H9 (cell line): ENCODE measurements around the gene FANCE. TPM values are rescaled to one million over a fixed set of nuclear protein-coding genes. Genes with fewer than 3 reads are reported as not detected.
A peak's percentile ranks its signal among the peaks of the same experiment; 100 is the strongest.

Source experiments
- DNase-seq: peaks from one replicate; pipeline ENCODE4 v3.0.0-alpha.2; 2017
- H2AFZ ChIP-seq: one replicate; pipeline ENCODE4 v1.6.1; 2013; ENCODE audit warnings: mild to moderate bottlenecking, low read length, control low read depth, moderate library complexity
- H2AK5ac ChIP-seq: 2 replicates; pipeline ENCODE4 v1.6.1; 2013; ENCODE audit warnings: low read length, control low read depth, mixed read lengths; ENCODE audit not compliant: insufficient read length
- H2BK120ac ChIP-seq: one replicate; pipeline ENCODE4 v1.6.1; 2013; ENCODE audit warnings: low read depth, mild to moderate bottlenecking, low read length, control low read depth, inconsistent platforms; ENCODE audit not compliant: poor library complexity, severe bottlenecking
- H2BK12ac ChIP-seq: 2 replicates; pipeline ENCODE4 v1.6.1; 2013; ENCODE audit warnings: low read length, control low read depth, mixed read lengths, low read depth; ENCODE audit not compliant: insufficient read length
- H2BK15ac ChIP-seq: 2 replicates; pipeline ENCODE4 v1.6.1; 2013; ENCODE audit warnings: low read depth, low read length, control low read depth
- H2BK20ac ChIP-seq: one replicate; pipeline ENCODE4 v1.6.1; 2013; ENCODE audit warnings: low read depth, mild to moderate bottlenecking, low read length, control low read depth, inconsistent platforms; ENCODE audit not compliant: poor library complexity, severe bottlenecking
- H2BK5ac ChIP-seq: 2 replicates; pipeline ENCODE4 v1.6.1; 2013; ENCODE audit warnings: low read length, control low read depth, mixed read lengths; ENCODE audit not compliant: insufficient read length
- H3K14ac ChIP-seq: 2 replicates; pipeline ENCODE4 v1.6.1; 2013; ENCODE audit warnings: low read length, control low read depth; ENCODE audit not compliant: insufficient read depth
- H3K18ac ChIP-seq: 2 replicates; pipeline ENCODE4 v1.6.1; 2013; ENCODE audit warnings: low read depth, mild to moderate bottlenecking, mixed read lengths, low read length, control low read depth; ENCODE audit not compliant: insufficient read length
- H3K23ac ChIP-seq: 2 replicates; pipeline ENCODE4 v1.6.1; 2013; ENCODE audit warnings: low read length, control low read depth, mixed read lengths, low read depth; ENCODE audit not compliant: insufficient read length
- H3K23me2 ChIP-seq: 2 replicates; pipeline ENCODE4 v1.6.1; 2013; ENCODE audit warnings: low read depth, mild to moderate bottlenecking, mixed read lengths, low read length, control low read depth; ENCODE audit not compliant: insufficient read length, poor library complexity, severe bottlenecking
- H3K27ac ChIP-seq: 2 replicates; pipeline ENCODE4 v1.5.1; 2013; ENCODE audit warnings: low read length, control low read depth, mixed read lengths, low read depth; ENCODE audit not compliant: insufficient read length
- H3K27me3 ChIP-seq: 2 replicates; pipeline ENCODE4 v1.6.1; 2013; ENCODE audit warnings: low read length, control low read depth, inconsistent platforms; ENCODE audit not compliant: insufficient read depth
- H3K4ac ChIP-seq: 2 replicates; pipeline ENCODE4 v1.6.1; 2013; ENCODE audit warnings: low read depth, mild to moderate bottlenecking, control low read depth, inconsistent platforms, low read length, moderate library complexity
- H3K4me1 ChIP-seq: 2 replicates; pipeline ENCODE4 v1.6.1; 2013; ENCODE audit warnings: low read length, control low read depth, inconsistent platforms; ENCODE audit not compliant: insufficient read depth
- H3K4me2 ChIP-seq: 2 replicates; pipeline ENCODE4 v1.6.1; 2013; ENCODE audit warnings: low read length, control low read depth, mixed read lengths; ENCODE audit not compliant: insufficient read length, insufficient read depth
- H3K56ac ChIP-seq: 2 replicates; pipeline ENCODE4 v1.6.1; 2013; ENCODE audit warnings: low read depth, mild to moderate bottlenecking, mixed read lengths, low read length, control low read depth; ENCODE audit not compliant: insufficient read length
- H3K79me1 ChIP-seq: 2 replicates; pipeline ENCODE4 v1.6.1; 2013; ENCODE audit warnings: low read depth, mild to moderate bottlenecking, moderate library complexity, low read length, control low read depth, inconsistent platforms; ENCODE audit not compliant: insufficient read depth, poor library complexity, severe bottlenecking
- H3K79me2 ChIP-seq: 2 replicates; pipeline ENCODE4 v1.6.1; 2013; ENCODE audit warnings: low read length, control low read depth, inconsistent platforms; ENCODE audit not compliant: insufficient read depth
- H3K9ac ChIP-seq: 2 replicates; pipeline ENCODE4 v1.6.1; 2013; ENCODE audit warnings: low read length, control low read depth, mixed read lengths; ENCODE audit not compliant: insufficient read length; ENCODE audit errors: extremely low read depth
- H3K9me3 ChIP-seq: one replicate; pipeline ENCODE4 v1.6.1; 2013; ENCODE audit warnings: low read depth, low read length, inconsistent platforms; ENCODE audit not compliant: control insufficient read depth
- H3T11ph ChIP-seq: one replicate; pipeline ENCODE4 v1.6.1; 2013; ENCODE audit warnings: mild to moderate bottlenecking, low read length, control low read depth, inconsistent platforms
- H4K20me1 ChIP-seq: one replicate; pipeline ENCODE4 v1.6.1; 2013; ENCODE audit not compliant: control insufficient read depth, insufficient read length, insufficient read depth
- H4K5ac ChIP-seq: 2 replicates; pipeline ENCODE4 v1.6.1; 2013; ENCODE audit warnings: low read depth, mild to moderate bottlenecking, mixed read lengths, low read length, control low read depth; ENCODE audit not compliant: insufficient read length
- H4K8ac ChIP-seq: replicated peaks from 2 replicates; pipeline ENCODE4 v1.6.1; 2013; ENCODE audit warnings: low read length, control low read depth, mixed read lengths, low read depth; ENCODE audit not compliant: insufficient read length
- H4K91ac ChIP-seq: 2 replicates; pipeline ENCODE4 v1.6.1; 2013; ENCODE audit warnings: low read depth, mild to moderate bottlenecking, moderate library complexity, mixed read lengths, low read length, control low read depth; ENCODE audit not compliant: insufficient read length
- H3K27ac Mint-ChIP-seq, 3 experiments: 2 replicates in 2 of 3; 3 replicates in 1 of 3; pipeline ENCODE4 v1.8.0; 2020 to 2021; ENCODE audit warnings: mixed read lengths in 3 of 3, mild to moderate bottlenecking in 1 of 3, moderate library complexity in 1 of 3
- H3K27me3 Mint-ChIP-seq: 2 replicates; pipeline ENCODE4 v1.8.0; 2021; ENCODE audit warnings: low read depth, mild to moderate bottlenecking, moderate library complexity, mixed read lengths
- H3K36me3 Mint-ChIP-seq, 3 experiments: 2 replicates in 2 of 3; 3 replicates in 1 of 3; pipeline ENCODE4 v1.8.0; 2020 to 2021; ENCODE audit warnings: low read depth in 3 of 3, mixed read lengths in 3 of 3; ENCODE audit not compliant: insufficient read depth in 1 of 3
- H3K4me1 Mint-ChIP-seq, 2 experiments: 2 replicates each; pipeline ENCODE4 v1.8.0; 2020; ENCODE audit warnings: mixed read lengths in 2 of 2
- H3K4me3 Mint-ChIP-seq, 2 experiments: 2 replicates in 1 of 2; 3 replicates in 1 of 2; pipeline ENCODE4 v1.8.0; 2020 to 2021; ENCODE audit warnings: mild to moderate bottlenecking in 2 of 2, mixed read lengths in 2 of 2, moderate library complexity in 1 of 2
- H3K9me3 Mint-ChIP-seq, 2 experiments: 2 replicates in 1 of 2; 3 replicates in 1 of 2; pipeline ENCODE4 v1.8.0; 2020; ENCODE audit warnings: mild to moderate bottlenecking in 2 of 2, mixed read lengths in 2 of 2, moderate library complexity in 1 of 2
- WGBS: extraction: QIAGEN DNeasy Blood & Tissue Kit; methylation state at CpG from one replicate; pipeline ENCODE4 v1.1.7; 2013; ENCODE audit warnings: missing lambda C conversion rate, low lambda C conversion rate, mixed read lengths; ENCODE audit not compliant: insufficient read length; ENCODE audit errors: extremely low coverage; 5-methylcytosine and 5-hydroxymethylcytosine counted together
- total RNA-seq: library from RNA; stranded (reverse); gene quantifications from 2 replicates; pipeline ENCODE4 v1.2.1, GENCODE V29; 2021
- TF ChIP-seq, protein P1 (sequence below): fragments of 200-600 bp; sonication (generic); conservative IDR thresholded peaks from 3 replicates; pipeline ENCODE4 v1.8.0; 2021; ENCODE audit warnings: antibody characterized with exemption, mild to moderate bottlenecking

The FANCE gene
- total RNA-seq, 1 experiment from 2014 or later = 8.4 TPM

DNA sequence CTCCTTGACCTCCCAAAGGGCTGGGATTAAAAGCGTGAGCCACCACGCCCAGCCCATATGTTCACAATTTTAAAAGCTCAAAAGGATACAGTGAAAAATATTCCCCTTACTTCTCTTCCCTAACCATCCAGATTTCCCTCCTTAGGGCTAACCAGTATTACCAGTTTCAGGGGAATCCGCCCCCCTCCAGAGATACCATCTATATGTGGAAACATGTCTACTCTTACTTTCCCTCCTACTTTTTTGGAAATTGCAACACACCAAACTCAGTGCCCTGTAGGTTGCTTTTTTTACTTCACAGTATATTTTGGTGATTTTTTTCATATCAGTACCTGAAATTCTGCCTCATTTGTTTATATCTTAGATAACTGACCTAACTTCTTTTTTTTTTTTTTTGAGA lies 9.1 kb downstream of the FANCE start:
- TF ChIP-seq, protein P1, sequence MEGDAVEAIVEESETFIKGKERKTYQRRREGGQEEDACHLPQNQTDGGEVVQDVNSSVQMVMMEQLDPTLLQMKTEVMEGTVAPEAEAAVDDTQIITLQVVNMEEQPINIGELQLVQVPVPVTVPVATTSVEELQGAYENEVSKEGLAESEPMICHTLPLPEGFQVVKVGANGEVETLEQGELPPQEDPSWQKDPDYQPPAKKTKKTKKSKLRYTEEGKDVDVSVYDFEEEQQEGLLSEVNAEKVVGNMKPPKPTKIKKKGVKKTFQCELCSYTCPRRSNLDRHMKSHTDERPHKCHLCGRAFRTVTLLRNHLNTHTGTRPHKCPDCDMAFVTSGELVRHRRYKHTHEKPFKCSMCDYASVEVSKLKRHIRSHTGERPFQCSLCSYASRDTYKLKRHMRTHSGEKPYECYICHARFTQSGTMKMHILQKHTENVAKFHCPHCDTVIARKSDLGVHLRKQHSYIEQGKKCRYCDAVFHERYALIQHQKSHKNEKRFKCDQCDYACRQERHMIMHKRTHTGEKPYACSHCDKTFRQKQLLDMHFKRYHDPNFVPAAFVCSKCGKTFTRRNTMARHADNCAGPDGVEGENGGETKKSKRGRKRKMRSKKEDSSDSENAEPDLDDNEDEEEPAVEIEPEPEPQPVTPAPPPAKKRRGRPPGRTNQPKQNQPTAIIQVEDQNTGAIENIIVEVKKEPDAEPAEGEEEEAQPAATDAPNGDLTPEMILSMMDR = no peak
- no peaks in the 10 kb centered on the region for H3K9me3 Mint-ChIP-seq
- Histone ChIP-seq H3T11ph (no peak overlapping the region), H3K27me3 (no peaks in the 10 kb centered on the region), H2AFZ (no peak overlapping the region), H3K4me1 (no peaks in the 10 kb centered on the region), H3K4me2 (no peak overlapping the region), H3K14ac (no peak overlapping the region), H4K5ac (no peak overlapping the region), H2BK5ac (no peak overlapping the region), H2BK12ac (no peak overlapping the region), H3K79me2 (no peaks in the 10 kb centered on the region), H2AK5ac (no peak overlapping the region), H3K9me3 (no peaks in the 10 kb centered on the region), H4K20me1 (no peaks in the 10 kb centered on the region), H3K23me2 (no peaks in the 10 kb centered on the region), H2BK15ac (no peak overlapping the region), H3K27ac (no peak overlapping the region), H3K23ac (no peak overlapping the region), H4K8ac (no peak overlapping the region), H2BK20ac (no peak overlapping the region), H3K4ac (no peak overlapping the region), H3K79me1 (no peaks in the 10 kb centered on the region), H2BK120ac (no peak overlapping the region), H3K56ac (no peak overlapping the region), H3K18ac (no peak overlapping the region), H3K9ac (no peak overlapping the region), H4K91ac (no peak overlapping the region)
- no peaks in the 10 kb centered on the region for H3K27me3 Mint-ChIP-seq
- H3K36me3 Mint-ChIP-seq = peaks cover 31 to 61% (median 49%) of the 10 kb centered on the region in 3 experiments
- H3K27ac Mint-ChIP-seq = peak overlapping the region in 1 of 3 experiments; percentile 5; a peak in 1 of 7 replicates
- no peak overlapping the region for H3K4me3 Mint-ChIP-seq
- WGBS = no CpG with 5 or more reads among the region's 3 CpGs
- peaks cover 0 to 12% of the 10 kb centered on the region in 2 experiments; a peak in 2 of 4 replicates for H3K4me1 Mint-ChIP-seq
- no peak for DNase-seq
